ENCODE measurements around the gene MYO1E. TPM values are rescaled to one million over a fixed set of nuclear protein-coding genes. Genes with fewer than 3 reads are reported as not detected.

Gene MYO1E
- total RNA-seq, 1 experiment from 2014 or later, result 83.6 TPM

DNA sequence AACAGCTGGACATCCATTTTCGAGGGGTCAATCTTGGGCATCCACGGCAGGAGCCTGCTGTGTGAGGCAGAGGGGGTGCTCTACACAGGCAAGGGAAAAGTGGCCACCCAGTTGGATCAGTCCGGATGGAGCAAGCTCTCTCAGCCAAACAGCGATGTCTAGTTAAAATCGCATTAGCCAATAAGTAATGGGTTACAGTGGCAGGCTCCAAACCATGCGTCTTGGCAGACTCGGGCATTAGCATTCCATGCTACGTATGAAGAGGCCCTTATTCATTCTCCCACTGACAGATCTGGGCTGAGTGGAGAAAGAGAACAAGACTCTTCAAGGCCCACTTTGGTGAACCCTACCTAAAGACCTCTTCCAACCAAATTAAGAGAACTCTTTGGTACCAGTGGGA, 218.4 kb downstream of the MYO1E start (continued):
- TF ChIP-seq JUN (CRISPR knock-in tag; IDR thresholded peaks at IDR 0.05), result no peak
- TF ChIP-seq, protein P1, sequence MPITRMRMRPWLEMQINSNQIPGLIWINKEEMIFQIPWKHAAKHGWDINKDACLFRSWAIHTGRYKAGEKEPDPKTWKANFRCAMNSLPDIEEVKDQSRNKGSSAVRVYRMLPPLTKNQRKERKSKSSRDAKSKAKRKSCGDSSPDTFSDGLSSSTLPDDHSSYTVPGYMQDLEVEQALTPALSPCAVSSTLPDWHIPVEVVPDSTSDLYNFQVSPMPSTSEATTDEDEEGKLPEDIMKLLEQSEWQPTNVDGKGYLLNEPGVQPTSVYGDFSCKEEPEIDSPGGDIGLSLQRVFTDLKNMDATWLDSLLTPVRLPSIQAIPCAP (CRISPR knock-in tag; IDR thresholded peaks at IDR 0.05), result no peak

DNA sequence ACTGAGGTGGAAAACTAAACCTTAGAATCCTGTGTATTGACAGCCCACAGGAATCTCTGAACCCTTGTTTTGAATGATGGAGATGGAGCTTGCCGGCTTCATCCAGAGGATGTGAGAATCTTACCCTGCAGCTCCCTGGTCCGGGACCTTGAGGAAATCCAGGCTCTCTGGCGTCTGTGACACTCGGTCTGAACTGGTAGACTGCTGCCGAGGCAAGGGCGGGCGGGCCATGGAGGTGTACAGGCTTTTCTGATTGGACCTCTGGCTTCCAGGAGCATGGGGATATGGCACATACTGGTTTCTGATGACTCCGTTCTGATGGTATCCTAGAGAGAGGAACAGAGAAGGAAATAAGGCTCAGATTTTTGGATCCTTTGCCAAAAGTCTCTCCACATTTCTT, 219.2 kb downstream of the MYO1E start:
- ChIA-PET POLR2A (no interaction called here), CTCF (no interaction called here)
- Mint-ChIP-seq H3K27me3 (ENCODE audit: low read depth) (no peaks in the 10 kb centered on the region), H3K9me3 (no peaks in the 10 kb centered on the region), H3K4me1 (peaks cover 9% of the 10 kb centered on the region), H3K27ac (no peak overlapping the region), H3K36me3 (peaks cover 67% of the 10 kb centered on the region), H3K4me3 (no peak overlapping the region)
- ATAC-seq (no peak), DNase-seq (ENCODE audit: low spot score) (no peak)
- TF ChIP-seq JAZF1 (CRISPR knock-in tag; IDR thresholded peaks at IDR 0.05) (no peak), ZNF121 (CRISPR knock-in tag; IDR thresholded peaks at IDR 0.05) (no peak), ESRRA (CRISPR knock-in tag; IDR thresholded peaks at IDR 0.05; ENCODE audit: borderline replicate concordance) (no peak), PRRX2 (CRISPR knock-in tag; IDR thresholded peaks at IDR 0.05) (no peak)
- TF ChIP-seq, protein P2, sequence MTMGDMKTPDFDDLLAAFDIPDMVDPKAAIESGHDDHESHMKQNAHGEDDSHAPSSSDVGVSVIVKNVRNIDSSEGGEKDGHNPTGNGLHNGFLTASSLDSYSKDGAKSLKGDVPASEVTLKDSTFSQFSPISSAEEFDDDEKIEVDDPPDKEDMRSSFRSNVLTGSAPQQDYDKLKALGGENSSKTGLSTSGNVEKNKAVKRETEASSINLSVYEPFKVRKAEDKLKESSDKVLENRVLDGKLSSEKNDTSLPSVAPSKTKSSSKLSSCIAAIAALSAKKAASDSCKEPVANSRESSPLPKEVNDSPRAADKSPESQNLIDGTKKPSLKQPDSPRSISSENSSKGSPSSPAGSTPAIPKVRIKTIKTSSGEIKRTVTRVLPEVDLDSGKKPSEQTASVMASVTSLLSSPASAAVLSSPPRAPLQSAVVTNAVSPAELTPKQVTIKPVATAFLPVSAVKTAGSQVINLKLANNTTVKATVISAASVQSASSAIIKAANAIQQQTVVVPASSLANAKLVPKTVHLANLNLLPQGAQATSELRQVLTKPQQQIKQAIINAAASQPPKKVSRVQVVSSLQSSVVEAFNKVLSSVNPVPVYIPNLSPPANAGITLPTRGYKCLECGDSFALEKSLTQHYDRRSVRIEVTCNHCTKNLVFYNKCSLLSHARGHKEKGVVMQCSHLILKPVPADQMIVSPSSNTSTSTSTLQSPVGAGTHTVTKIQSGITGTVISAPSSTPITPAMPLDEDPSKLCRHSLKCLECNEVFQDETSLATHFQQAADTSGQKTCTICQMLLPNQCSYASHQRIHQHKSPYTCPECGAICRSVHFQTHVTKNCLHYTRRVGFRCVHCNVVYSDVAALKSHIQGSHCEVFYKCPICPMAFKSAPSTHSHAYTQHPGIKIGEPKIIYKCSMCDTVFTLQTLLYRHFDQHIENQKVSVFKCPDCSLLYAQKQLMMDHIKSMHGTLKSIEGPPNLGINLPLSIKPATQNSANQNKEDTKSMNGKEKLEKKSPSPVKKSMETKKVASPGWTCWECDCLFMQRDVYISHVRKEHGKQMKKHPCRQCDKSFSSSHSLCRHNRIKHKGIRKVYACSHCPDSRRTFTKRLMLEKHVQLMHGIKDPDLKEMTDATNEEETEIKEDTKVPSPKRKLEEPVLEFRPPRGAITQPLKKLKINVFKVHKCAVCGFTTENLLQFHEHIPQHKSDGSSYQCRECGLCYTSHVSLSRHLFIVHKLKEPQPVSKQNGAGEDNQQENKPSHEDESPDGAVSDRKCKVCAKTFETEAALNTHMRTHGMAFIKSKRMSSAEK (CRISPR knock-in tag; IDR thresholded peaks at IDR 0.05; ENCODE audit: borderline replicate concordance), result no peak
- TF ChIP-seq, protein P1 (CRISPR knock-in tag; IDR thresholded peaks at IDR 0.05), result no peak
- TF ChIP-seq, protein P3, sequence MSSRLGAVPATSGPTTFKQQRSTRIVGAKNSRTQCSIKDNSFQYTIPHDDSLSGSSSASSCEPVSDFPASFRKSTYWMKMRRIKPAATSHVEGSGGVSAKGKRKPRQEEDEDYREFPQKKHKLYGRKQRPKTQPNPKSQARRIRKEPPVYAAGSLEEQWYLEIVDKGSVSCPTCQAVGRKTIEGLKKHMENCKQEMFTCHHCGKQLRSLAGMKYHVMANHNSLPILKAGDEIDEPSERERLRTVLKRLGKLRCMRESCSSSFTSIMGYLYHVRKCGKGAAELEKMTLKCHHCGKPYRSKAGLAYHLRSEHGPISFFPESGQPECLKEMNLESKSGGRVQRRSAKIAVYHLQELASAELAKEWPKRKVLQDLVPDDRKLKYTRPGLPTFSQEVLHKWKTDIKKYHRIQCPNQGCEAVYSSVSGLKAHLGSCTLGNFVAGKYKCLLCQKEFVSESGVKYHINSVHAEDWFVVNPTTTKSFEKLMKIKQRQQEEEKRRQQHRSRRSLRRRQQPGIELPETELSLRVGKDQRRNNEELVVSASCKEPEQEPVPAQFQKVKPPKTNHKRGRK (CRISPR knock-in tag; IDR thresholded peaks at IDR 0.05; ENCODE audit: borderline replicate concordance), result no peak

DNA sequence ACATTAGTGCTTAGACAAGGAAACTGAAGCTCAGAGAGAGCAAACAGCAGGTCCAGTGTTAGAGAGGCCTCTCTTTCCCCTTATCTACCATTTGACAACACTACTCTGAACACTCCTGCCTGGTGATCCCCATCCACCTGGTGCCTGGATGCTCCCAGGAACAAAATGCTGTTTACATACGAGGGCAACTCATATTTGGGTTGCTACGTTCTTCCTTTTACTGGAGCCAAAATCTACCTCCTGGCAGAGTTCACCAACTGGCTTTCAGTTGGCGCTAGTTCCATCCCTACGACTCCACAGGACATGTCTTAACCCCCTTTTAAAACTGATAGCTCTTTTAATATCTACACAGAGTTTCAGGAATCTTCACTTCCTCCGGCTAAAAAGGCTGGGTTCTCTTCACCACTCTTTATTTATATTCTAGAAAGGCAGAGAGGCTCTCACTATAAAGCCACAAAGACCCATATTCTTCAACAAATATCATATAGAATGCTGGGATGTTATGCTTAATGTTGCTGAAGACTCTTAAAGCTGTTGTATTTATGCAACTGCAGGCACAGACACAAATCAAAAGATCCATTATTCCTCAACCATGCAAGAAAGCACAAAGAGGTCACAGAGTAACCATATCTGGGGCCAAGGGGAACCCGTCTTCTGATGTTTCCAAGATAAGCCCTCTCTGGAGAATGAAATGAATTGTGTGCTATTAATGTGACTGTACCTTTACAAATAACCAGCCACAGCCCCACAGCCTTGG, 219.8 kb downstream of the MYO1E start:
- POLR2A ChIA-PET, result no interaction called here
- peaks cover 62% of the 10 kb centered on the region for H3K36me3 Mint-ChIP-seq

DNA sequence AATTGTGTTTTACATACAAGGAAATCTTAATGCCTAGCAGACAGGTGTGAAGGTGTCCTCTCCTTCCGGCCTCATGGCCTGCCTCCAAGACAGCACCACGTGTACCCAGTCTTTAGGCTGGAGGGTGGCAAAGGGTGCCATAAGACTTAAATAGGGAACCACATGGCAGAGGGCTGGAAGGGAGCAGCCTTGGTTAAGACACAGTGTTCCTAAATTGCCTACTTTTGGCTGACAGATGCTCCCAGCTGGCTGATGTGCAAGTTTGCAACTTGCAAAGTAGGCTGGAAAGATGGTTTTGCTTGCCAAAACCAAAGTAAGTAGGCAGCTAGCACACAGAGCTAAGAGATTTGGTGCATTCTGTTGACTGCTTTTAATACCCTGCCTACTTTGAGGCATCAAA, 222.5 kb downstream of the MYO1E start:
- no peak overlapping the region for H3K4me3 Mint-ChIP-seq
- ChIA-PET POLR2A (no interaction called here), CTCF (interaction anchor here (1.0 kb wide), 1 partner anchor 351 kb away, joined by 3 read pairs; no protein-coding TSS in a partner anchor)
- H3K9me3 Mint-ChIP-seq, result no peaks in the 10 kb centered on the region
- ATAC-seq (no peak), DNase-seq (ENCODE audit: low spot score) (no peak)
- peaks cover 52% of the 10 kb centered on the region for H3K36me3 Mint-ChIP-seq
- no peaks in the 10 kb centered on the region for H3K27me3 Mint-ChIP-seq (ENCODE audit: low read depth)
- peaks cover 26% of the 10 kb centered on the region for H3K4me1 Mint-ChIP-seq
- H3K27ac Mint-ChIP-seq, result no peak overlapping the region
- TF ChIP-seq, protein P4, sequence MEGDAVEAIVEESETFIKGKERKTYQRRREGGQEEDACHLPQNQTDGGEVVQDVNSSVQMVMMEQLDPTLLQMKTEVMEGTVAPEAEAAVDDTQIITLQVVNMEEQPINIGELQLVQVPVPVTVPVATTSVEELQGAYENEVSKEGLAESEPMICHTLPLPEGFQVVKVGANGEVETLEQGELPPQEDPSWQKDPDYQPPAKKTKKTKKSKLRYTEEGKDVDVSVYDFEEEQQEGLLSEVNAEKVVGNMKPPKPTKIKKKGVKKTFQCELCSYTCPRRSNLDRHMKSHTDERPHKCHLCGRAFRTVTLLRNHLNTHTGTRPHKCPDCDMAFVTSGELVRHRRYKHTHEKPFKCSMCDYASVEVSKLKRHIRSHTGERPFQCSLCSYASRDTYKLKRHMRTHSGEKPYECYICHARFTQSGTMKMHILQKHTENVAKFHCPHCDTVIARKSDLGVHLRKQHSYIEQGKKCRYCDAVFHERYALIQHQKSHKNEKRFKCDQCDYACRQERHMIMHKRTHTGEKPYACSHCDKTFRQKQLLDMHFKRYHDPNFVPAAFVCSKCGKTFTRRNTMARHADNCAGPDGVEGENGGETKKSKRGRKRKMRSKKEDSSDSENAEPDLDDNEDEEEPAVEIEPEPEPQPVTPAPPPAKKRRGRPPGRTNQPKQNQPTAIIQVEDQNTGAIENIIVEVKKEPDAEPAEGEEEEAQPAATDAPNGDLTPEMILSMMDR (IDR thresholded peaks at IDR 0.05), result no peak
- TF ChIP-seq, protein P5, sequence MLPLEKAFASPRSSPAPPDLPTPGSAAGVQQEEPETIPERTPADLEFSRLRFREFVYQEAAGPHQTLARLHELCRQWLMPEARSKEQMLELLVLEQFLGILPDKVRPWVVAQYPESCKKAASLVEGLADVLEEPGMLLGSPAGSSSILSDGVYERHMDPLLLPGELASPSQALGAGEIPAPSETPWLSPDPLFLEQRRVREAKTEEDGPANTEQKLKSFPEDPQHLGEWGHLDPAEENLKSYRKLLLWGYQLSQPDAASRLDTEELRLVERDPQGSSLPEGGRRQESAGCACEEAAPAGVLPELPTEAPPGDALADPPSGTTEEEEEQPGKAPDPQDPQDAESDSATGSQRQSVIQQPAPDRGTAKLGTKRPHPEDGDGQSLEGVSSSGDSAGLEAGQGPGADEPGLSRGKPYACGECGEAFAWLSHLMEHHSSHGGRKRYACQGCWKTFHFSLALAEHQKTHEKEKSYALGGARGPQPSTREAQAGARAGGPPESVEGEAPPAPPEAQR (CRISPR knock-in tag; IDR thresholded peaks at IDR 0.05), result no peak
- TF ChIP-seq SP1 (CRISPR knock-in tag; conservative IDR thresholded peaks at IDR 0.05), result no peak
- no peak for TF ChIP-seq RELA (CRISPR knock-in tag; IDR thresholded peaks at IDR 0.05; ENCODE audit: borderline replicate concordance)
- TF ChIP-seq, protein P6, sequence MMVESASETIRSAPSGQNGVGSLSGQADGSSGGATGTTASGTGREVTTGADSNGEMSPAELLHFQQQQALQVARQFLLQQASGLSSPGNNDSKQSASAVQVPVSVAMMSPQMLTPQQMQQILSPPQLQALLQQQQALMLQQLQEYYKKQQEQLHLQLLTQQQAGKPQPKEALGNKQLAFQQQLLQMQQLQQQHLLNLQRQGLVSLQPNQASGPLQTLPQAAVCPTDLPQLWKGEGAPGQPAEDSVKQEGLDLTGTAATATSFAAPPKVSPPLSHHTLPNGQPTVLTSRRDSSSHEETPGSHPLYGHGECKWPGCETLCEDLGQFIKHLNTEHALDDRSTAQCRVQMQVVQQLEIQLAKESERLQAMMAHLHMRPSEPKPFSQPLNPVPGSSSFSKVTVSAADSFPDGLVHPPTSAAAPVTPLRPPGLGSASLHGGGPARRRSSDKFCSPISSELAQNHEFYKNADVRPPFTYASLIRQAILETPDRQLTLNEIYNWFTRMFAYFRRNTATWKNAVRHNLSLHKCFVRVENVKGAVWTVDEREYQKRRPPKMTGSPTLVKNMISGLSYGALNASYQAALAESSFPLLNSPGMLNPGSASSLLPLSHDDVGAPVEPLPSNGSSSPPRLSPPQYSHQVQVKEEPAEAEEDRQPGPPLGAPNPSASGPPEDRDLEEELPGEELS (CRISPR knock-in tag; IDR thresholded peaks at IDR 0.05), result no peak
- TF ChIP-seq ETV6 (CRISPR knock-in tag; IDR thresholded peaks at IDR 0.05), result no peak
- TF ChIP-seq EMX1 (CRISPR knock-in tag; IDR thresholded peaks at IDR 0.05), result no peak
- no peak for TF ChIP-seq TEAD1 (CRISPR knock-in tag; IDR thresholded peaks at IDR 0.05)

More for the DNA sequence above, 219.8 kb downstream of the MYO1E start:
- TF ChIP-seq MXD4 (CRISPR knock-in tag; IDR thresholded peaks at IDR 0.05; ENCODE audit: borderline replicate concordance), result no peak
- no peak for TF ChIP-seq TP53 (CRISPR knock-in tag; IDR thresholded peaks at IDR 0.05)
- no peaks in the 10 kb centered on the region for H3K9me3 Mint-ChIP-seq
- H3K27ac Mint-ChIP-seq, result no peak overlapping the region
- no peaks in the 10 kb centered on the region for H3K27me3 Mint-ChIP-seq (ENCODE audit: low read depth)
- ATAC-seq (no peak), DNase-seq (ENCODE audit: low spot score) (no peak)
- CTCF ChIA-PET, result no interaction called here
- no peak overlapping the region for H3K4me3 Mint-ChIP-seq
- H3K4me1 Mint-ChIP-seq, result peaks cover 15% of the 10 kb centered on the region
